Measurements from ENCODE around the gene GTF2H4. TPM values are rescaled to one million over a fixed set of nuclear protein-coding genes. Genes with fewer than 3 reads are reported as not detected.

Gene GTF2H4
- total and polyA plus RNA-seq, 2 of the 8 experiments (the other 6 are each of a cell fraction or from before 2014, with no cell fraction given), result 42.3 to 53.4 TPM

- Histone ChIP-seq H2BK15ac (ENCODE audit: low read length) (no peak overlapping the region), H3K9ac (replicated peaks in 1 of 4; ENCODE audit: extremely low read depth in 1 of 4, low read depth in 3 of 4, low read length in 3 of 4) (no peak overlapping the region), H3K56ac (replicated peaks; ENCODE audit: insufficient read length, low read depth, low read length) (no peak overlapping the region), H2BK5ac (ENCODE audit: low read depth, low read length) (no peak overlapping the region), H4K20me1 (replicated peaks in 1 of 2; ENCODE audit: control insufficient read depth in 1 of 2, insufficient read depth in 2 of 2, low read length in 2 of 2) (no peaks in the 10 kb centered on the region), H2AK5ac (ENCODE audit: low read depth, low read length) (no peak overlapping the region), H3K4me2 (ENCODE audit: insufficient read depth in 1 of 2, low read depth in 2 of 2, low read length in 2 of 2) (no peak overlapping the region), H2BK120ac (replicated peaks; ENCODE audit: low read depth, low read length) (no peak overlapping the region), H2BK12ac (ENCODE audit: low read depth, low read length) (no peak overlapping the region), H4K5ac (ENCODE audit: insufficient read length, low read depth, low read length) (no peak overlapping the region), H3K18ac (ENCODE audit: extremely low read depth, low read length) (no peak overlapping the region), H3K14ac (ENCODE audit: insufficient read length) (no peak overlapping the region), H3K9me3 (ENCODE audit: insufficient read depth in 2 of 2, low read depth in 1 of 2, low read length in 1 of 2) (no peaks in the 10 kb centered on the region), H3K79me2 (ENCODE audit: control insufficient read depth in 1 of 2, insufficient read depth in 2 of 2, low read length in 2 of 2) (no peaks in the 10 kb centered on the region), H2AFZ (ENCODE audit: low read length) (no peak overlapping the region), H3K36me3 (ENCODE audit: control insufficient read depth in 2 of 4, insufficient read depth in 4 of 4, low read length in 3 of 4) (no peaks in the 10 kb centered on the region), H3K4me3 (ENCODE audit: extremely low read depth in 1 of 4, insufficient read depth in 2 of 4, low read depth in 3 of 4, low read length in 4 of 4) (no peak overlapping the region), H3K23me2 (ENCODE audit: low read depth, low read length) (no peaks in the 10 kb centered on the region; the same call in 1 of the 2 replicates), H3K27me3 (replicated peaks in 1 of 4; ENCODE audit: control insufficient read depth in 3 of 4, extremely low read depth in 1 of 4, insufficient read depth in 3 of 4, low read length in 3 of 4) (peaks cover 0 to 3% (median 0%) of the 10 kb centered on the region in 4 experiments; a peak in 1 of 7 replicates), H3K23ac (ENCODE audit: insufficient read length) (no peak overlapping the region), H3K27ac (ENCODE audit: low read depth, low read length) (no peak overlapping the region), H3K4me1 (replicated peaks in 1 of 4; ENCODE audit: control insufficient read depth in 3 of 4, insufficient read depth in 4 of 4, low read length in 3 of 4) (peaks cover 2 to 7% (median 5%) of the 10 kb centered on the region in 4 experiments; a peak in 5 of 7 replicates), H2BK20ac (ENCODE audit: low read length) (no peak overlapping the region), H4K8ac (ENCODE audit: extremely low read depth, insufficient read depth, low read length) (no peak overlapping the region), H3K4ac (replicated peaks; ENCODE audit: insufficient read length, low read depth, low read length) (no peak overlapping the region), H4K91ac (replicated peaks; ENCODE audit: insufficient read length, low read length) (no peak overlapping the region), H3K79me1 (ENCODE audit: low read depth, low read length) (no peaks in the 10 kb centered on the region)
- FAIRE-seq (no peak), DNase-seq (ENCODE audit: low read depth in 1 of 2, low spot score in 2 of 2) (no peak)
- TF ChIP-seq FOSL1 (IDR thresholded peaks at IDR 0.05; ENCODE audit: insufficient read depth, low read depth, low read length), result no peak
- TF ChIP-seq EP300 (IDR thresholded peaks at IDR 0.05; ENCODE audit: borderline replicate concordance in 1 of 2, low read depth in 2 of 2, low read length in 2 of 2), result no peak
- no peak for TF ChIP-seq RNF2 (IDR thresholded peaks at IDR 0.05; ENCODE audit: borderline replicate concordance, low read depth, low read length, missing control alignments, poor library complexity, severe bottlenecking)
- TF ChIP-seq, protein P1, sequence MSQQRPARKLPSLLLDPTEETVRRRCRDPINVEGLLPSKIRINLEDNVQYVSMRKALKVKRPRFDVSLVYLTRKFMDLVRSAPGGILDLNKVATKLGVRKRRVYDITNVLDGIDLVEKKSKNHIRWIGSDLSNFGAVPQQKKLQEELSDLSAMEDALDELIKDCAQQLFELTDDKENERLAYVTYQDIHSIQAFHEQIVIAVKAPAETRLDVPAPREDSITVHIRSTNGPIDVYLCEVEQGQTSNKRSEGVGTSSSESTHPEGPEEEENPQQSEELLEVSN (IDR thresholded peaks at IDR 0.05), result no peak
- TF ChIP-seq RFX5 (IDR thresholded peaks at IDR 0.05; ENCODE audit: borderline replicate concordance, low read depth, low read length), result no peak
- TF ChIP-seq POLR2A (IDR thresholded peaks at IDR 0.05; ENCODE audit: control extremely low read depth in 1 of 2, low read depth in 2 of 2, low read length in 2 of 2), result no peak
- no peak for TF ChIP-seq CREB1 (IDR thresholded peaks at IDR 0.05)
- TF ChIP-seq ZNF274 (IDR thresholded peaks at IDR 0.05; ENCODE audit: borderline replicate concordance, extremely low read depth, low read length), result no peak
- TF ChIP-seq POLR2AphosphoS5 (IDR thresholded peaks at IDR 0.05; ENCODE audit: low read depth, low read length), result no peak
- TF ChIP-seq SIRT6 (IDR thresholded peaks at IDR 0.05; ENCODE audit: low read length), result no peak
- 93% methylated on average over 4 of the region's 4 CpGs; no CpG with 5 or more reads in 1 of the 2 experiments for WGBS, 2 experiments (ENCODE audit: extremely low coverage in 1 of 2, insufficient coverage in 1 of 2, insufficient read length in 1 of 2, insufficient replicate concordance in 2 of 2, low coverage in 1 of 2, low lambda C conversion rate in 2 of 2, missing lambda C conversion rate in 1 of 2)
- ChIA-PET CTCF (ENCODE audit: partially characterized antibody) (interaction anchor here (0.6 to 1.9 kb wide), 9 partner anchors 15 to 415 kb away, joined by 3 to 7 read pairs (median 3); no protein-coding TSS in a partner anchor), POLR2A (ENCODE audit: partially characterized antibody) (no interaction called here)
Measured at GRCh38 chr6:30947231-30947630, 39.2 kb downstream of the GTF2H4 start.

Measured in H1 (cell line).